GM06990 (cell line): Measurements from ENCODE around the gene CAGE1.
A peak's percentile ranks its signal among the peaks of the same experiment; 100 is the strongest.

Source experiments
- DNase-seq: peaks from one replicate; pipeline ENCODE4 v3.0.0-alpha.2; 2011; ENCODE audit not compliant: insufficient read length; ENCODE audit errors: extremely low read depth
- H3K27me3 ChIP-seq: replicated peaks from 2 replicates; pipeline ENCODE4 v1.6.0; 2011; ENCODE audit warnings: low read length; ENCODE audit not compliant: control insufficient read depth, insufficient read depth
- H3K36me3 ChIP-seq: 2 replicates; pipeline ENCODE4 v1.5.1; 2011; ENCODE audit warnings: low read length; ENCODE audit not compliant: control insufficient read depth, insufficient read depth
- H3K4me3 ChIP-seq: replicated peaks from 2 replicates; pipeline ENCODE4 v1.5.1; 2011; ENCODE audit warnings: low read depth, mild to moderate bottlenecking, control low read depth, low read length
- CTCF ChIP-seq: IDR thresholded peaks from 2 replicates; pipeline ENCODE4 v1.5.1; 2011; ENCODE audit warnings: low read length, control low read depth, mild to moderate bottlenecking, inconsistent platforms; ENCODE audit not compliant: insufficient read depth, poor library complexity, severe bottlenecking

Gene CAGE1

DNA sequence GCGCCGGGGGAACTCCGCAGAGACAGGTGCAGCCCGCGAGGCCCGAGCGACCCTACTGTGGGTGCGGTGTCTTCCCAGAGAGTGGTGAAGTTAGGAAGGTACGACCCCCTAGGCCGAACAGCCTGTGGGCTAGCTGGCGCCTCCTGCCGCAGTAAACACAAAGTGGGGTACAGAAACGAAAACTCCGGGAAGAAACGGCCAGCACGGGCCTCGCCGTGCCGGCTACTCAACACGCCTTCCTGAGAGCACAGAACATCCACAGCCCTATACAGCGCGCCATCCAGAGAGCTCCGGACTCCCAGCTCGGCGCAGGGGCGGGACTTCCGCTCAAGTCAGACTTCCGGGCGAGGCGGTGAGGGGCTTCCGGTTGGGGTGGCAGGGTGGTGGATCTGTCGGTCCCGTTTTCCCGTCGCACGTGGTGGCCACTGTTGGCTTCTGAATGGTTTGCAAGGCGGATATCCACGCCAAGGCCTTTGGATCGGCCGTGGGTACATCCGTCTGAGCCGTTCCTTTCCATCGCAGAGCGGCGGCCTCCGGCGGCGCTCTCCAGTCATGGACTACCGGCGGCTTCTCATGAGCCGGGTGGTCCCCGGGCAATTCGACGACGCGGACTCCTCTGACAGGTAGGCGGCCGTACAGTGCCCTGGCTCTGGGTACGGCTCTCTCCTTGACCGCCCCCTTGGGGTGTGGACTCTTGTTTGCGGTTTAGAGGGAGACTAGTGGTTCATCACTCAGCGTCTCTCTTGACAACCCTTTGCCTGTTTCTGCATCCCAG is at the start of gene CAGE1, which contains the start of gene RIOK1:
TSS of gene CAGE1 (minus strand) at position 292 of the 775 bp plus-strand sequence. CDS start 2,569 bp downstream, outside the sequence.
TSS of gene RIOK1 (plus strand) at position 358 of the 775 bp plus-strand sequence. CDS start at position 553, 195 bp downstream.
- peak; percentile 95 for DNase-seq
- TF ChIP-seq CTCF = no peak
- Histone ChIP-seq H3K36me3 (no peaks in the 10 kb centered on the region; the same call in 1 of the 2 replicates), H3K27me3 (no peaks in the 10 kb centered on the region; the same call in 1 of the 2 replicates), H3K4me3 (peak within 1 kb of the TSS; percentile 71)

DNA sequence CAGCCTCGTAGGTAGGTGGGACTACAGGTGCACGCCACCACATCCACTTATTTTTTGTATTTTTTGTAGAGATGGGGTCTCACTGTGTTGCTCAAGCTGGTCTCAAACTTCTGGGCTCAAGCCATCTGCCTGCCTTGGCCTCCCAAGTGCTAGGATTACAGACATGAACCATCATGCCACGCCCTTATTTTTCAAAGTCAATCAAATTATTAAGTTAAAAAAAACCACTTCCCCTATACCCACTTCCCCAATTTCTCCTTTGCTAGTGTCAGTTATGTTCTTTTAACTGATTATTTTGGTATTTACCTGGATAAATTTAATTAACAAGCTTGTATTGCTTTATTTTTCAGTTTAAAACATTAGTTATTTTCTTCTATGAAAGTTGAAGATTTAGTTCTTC is 49.7 kb upstream of the CAGE1 start:
- no peak for TF ChIP-seq CTCF

DNA sequence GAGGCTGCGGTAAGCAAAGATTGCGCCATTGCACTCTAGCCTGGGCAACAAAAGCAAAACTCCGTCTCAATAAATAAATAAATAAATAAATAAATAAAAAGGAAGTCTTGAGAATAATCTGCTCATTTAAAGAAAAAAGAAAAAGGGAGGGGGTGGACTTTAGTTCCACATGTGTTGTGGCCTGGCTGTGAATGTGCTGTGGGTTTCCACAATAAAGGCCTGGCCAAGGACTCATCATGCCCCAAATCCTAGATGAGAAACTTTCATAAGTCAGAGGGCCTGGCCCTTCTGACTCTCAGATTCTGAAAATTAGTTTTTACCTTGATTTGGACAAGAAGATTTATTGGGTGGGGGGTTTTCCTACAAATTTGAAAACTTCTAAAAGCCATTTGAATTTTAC is 48.5 kb upstream of the CAGE1 start:
- no peak for DNase-seq
- TF ChIP-seq CTCF = no peak
- H3K36me3 ChIP-seq = no peaks in the 10 kb centered on the region
- H3K4me3 ChIP-seq = no peak overlapping the region
- H3K27me3 ChIP-seq = no peaks in the 10 kb centered on the region

More for the DNA sequence above, 49.7 kb upstream of the CAGE1 start:
- no peaks in the 10 kb centered on the region for H3K27me3 ChIP-seq
- H3K36me3 ChIP-seq = no peaks in the 10 kb centered on the region
- no peak for DNase-seq
- H3K4me3 ChIP-seq = no peak overlapping the region

DNA sequence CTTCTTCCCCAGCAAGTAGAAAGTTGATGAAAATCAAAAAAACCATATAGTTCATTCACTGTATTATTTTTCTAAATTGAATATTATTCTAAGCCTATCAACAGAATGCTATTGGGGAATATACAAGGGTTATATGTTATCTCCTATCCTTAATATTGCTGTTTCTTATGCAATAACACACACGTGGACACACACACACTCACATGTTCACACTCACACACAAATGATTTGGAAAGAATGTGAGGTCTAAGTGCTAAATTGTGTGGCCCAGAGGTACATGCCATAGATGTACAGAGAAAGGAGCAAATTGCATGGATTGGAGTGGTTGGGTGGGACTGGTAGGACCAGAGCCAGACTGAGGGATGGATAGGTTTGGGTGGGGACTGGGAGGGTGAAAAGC is 45.1 kb upstream of the CAGE1 start:
- Histone ChIP-seq H3K27me3 (no peaks in the 10 kb centered on the region), H3K36me3 (no peaks in the 10 kb centered on the region), H3K4me3 (no peak overlapping the region)
- TF ChIP-seq CTCF = no peak
- DNase-seq = no peak

GRCh38 chr6:7433121-7433617 is 43.6 kb upstream of the CAGE1 start:
- TF ChIP-seq CTCF = no peak
- H3K4me3 ChIP-seq = no peak overlapping the region
- no peaks in the 10 kb centered on the region for H3K36me3 ChIP-seq
- no peaks in the 10 kb centered on the region for H3K27me3 ChIP-seq
- DNase-seq = no peak
